Left forelimb (tissue), 1 donor: ENCODE results near the gene UNC13A.

ENCODE experiments used
- DNase-seq: peaks from one replicate; pipeline ENCODE4 v3.0.0-alpha.2; 2018; ENCODE audit warnings: low spot score

Gene UNC13A

GRCh38 chr19:17626456-17627015 lies 61.6 kb downstream of the UNC13A start:
- no peak for DNase-seq

GRCh38 chr19:17625980-17626379 lies 62.2 kb downstream of the UNC13A start:
- DNase-seq = no peak

DNA sequence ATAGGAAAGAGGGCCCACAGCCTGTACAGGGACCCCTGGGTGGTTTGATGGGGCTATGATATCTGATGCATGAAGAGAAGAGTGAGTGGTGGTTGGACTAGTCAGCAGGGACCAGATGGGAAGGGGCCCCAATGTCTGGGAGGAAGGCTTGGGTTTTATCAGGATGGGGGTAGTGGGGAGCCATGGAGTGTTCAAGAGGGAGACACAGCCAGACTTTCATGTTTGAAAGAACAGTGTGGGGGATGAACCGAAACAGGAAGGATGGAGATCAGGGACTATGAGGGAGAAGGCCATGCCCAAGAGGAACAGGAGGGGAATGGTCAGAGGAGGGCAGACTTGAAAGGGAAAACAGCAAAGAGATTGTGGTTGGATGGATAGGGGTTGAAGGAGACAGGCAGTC lies 63.1 kb downstream of the UNC13A start:
- no peak for DNase-seq

DNA sequence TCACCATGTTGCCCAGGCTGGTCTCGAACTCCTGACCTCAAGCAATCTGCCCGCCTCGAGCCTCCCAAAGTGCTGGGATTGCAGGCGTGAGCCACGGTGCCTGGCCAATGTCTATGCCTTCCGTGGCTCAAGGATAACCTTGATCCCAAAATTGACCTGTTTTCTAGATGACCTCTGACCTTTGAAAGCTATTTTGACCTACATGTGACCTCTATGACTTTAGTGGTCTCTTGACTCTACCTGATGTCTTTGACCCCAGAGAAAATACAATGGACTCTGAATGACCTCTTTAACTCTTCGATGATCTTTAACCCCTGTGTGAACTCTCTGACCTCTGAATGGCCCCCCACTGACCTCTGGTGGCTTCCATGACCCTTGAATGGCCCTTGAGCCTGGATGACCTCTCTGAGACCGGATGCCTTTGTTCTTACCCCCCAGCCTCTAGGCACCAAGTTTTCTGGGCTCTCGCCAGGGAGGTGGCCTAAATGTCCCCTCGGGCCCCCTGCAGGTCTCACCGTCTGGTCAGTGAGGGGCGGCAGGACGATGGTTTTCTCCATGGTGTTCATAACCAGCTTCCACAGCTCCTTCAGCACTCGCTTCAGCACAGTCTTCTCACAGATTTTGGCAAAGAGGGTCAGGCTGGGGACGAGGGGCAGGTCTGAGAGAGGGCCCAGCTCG lies 63.7 kb downstream of the UNC13A start:
- no peak for DNase-seq

DNA sequence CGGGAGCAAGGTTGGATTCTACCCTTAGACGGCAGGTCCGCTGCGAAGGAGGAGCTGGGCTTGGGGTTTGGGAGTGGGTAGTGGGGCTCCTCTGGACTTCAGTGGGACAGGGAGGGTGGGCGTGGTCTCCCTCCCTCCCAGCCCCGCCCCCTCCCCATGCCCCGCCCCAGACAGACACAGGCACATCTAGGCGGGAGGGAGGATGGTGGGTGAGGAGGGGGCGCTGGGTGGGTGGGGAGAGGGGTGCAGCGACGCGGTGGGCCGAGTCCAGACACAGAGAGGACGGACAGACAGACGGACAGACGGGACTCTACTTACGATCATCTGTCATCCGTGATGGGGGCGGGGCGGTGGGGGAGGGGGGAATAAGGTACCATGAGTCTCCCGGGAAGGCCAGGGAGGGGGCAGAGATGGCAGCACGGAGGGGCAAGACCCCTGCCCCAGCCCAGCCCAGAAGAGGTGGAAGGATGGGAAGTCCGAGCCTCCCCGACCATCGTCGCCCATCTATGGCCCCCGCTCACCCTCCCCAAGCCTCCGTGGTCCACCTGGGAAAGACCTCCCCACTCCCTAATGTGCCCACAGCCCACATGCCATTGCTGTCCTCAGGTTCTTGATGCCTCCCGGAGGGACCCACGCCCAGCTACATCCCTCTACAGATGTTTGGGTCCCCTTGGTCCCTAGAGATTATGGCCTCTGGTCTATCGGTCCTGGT lies 64.8 kb downstream of the UNC13A start:
- no peak for DNase-seq

DNA sequence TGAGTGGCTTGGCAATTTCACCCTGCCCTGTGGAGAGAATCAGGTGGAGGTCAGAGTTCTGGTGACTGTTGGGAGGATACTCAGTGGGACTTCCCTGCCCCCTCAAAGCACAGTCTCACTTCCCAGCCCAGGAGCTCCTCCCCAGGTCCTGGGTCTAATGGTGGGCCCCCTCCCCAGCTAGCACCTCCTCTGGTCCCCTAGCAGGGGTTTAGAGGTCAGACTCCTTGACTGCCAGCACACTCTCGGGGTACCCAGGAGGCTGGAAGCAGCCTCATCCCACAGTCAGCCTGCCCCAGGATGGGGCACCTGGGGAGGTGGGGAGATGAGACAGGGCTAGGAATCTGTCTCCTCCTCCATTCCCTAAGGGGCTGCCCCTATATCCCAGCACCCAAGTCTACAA lies 67.5 kb downstream of the UNC13A start:
- DNase-seq = no peak

- no peak for DNase-seq
Observed at GRCh38 chr19:17618936-17619335, 69.2 kb downstream of the UNC13A start.

DNA sequence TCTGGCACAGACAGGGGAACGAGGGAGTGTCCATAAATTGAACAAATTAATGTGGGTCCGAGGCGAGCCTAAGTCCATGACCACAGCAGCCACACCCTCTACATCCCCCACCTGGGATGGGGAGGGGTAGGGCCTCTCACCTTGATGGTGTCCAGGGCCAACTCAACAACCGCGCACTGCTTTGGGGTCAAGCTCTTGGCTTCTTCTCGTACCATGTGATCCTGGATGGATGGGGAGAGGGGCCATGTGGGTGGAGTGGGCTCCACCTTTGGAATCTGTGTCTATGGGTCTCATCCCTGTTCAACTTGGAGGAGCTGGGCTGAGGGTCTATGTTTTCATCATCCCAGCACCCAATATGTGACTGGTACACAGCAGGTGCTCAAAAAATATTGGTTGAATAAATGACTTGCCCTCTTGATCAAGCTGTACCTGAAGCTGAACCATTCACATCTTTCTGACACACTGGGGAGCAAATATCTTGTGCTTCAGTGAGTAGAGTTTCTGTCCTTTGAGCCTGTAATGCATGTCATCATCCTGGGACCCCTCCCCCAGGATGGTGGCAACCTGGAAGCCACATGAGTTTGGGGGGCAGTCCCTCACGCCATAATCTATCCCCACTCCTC lies 69.8 kb downstream of the UNC13A start:
- DNase-seq = no peak

- no peak for DNase-seq
Observed at GRCh38 chr19:17617807-17618192, 70.4 kb downstream of the UNC13A start.

DNA sequence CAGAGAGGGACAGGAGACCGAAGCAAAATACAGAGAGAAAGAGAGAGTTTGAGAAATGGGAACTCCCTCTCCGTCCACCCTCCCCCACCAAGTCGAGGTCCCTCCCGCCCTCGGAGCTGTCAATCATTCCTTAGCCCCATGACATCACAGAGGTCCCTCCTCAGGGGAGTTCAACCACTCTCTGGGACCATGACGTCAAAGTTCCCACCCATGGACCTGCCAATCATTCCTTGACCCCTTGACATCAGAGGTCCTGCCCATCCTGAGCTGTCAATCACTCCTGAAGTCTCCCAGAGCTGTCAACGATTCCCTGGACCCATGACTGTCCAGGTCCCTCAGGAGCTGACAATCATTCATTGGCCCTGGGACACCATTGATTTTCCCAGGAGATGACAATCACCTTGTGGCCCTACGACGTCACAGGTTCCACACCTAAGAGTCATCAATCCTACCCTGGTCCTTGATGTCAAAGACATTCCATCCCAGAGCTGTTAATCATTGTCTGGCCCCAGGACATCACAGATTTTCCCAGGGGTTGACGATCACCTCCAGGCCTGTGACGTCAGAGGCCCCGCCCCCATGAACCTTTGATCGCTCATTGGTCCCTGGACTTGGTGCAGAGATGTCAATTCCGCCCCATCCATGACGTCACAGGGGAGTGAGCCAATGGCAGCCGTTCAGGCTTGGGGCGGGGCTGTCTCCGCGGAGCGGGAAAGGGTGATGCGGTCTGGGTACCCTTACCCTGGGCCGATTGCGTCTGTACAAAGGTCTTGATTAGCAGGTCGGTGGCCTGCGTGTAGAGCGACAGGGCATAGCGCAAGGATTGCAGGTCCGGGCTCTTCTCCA lies 71.0 kb downstream of the UNC13A start:
- no peak for DNase-seq

DNA sequence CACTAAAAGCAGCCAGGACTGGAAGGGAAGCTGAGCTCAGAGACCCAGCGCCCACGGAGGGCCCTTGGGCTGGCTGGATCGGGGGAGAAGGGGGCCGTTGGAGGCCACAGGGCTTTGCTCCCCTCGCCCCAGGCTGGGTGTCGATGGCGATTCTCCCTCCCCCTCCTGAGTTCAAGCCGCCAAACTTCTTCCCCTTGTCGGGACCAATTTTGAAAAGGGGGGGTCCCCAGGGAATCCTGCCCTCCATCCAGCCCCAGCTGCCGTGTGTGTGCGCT lies 71.5 kb downstream of the UNC13A start:
- no peak for DNase-seq

GRCh38 chr19:17615889-17616685 lies 72.1 kb downstream of the UNC13A start:
- no peak for DNase-seq

DNA sequence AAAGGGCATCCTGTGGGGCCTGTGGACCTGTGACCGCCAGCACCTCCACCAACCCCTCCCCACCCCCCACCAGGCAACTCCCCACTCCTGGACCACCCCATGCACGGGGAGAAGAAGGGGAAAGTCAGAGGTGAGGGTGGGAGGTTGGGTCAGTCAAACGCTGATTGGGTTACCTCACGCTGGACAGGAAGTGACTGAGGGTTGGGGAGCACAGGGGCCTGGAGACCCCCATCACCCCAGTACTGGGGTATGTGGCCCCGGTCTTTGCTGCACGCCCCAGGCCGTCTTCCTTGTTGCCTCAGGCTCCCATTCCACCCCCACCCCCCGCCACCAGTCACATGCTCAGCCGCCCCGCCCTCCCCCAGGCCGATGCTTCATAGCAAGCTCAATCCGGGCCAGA lies 73.7 kb downstream of the UNC13A start:
- no peak for DNase-seq

DNA sequence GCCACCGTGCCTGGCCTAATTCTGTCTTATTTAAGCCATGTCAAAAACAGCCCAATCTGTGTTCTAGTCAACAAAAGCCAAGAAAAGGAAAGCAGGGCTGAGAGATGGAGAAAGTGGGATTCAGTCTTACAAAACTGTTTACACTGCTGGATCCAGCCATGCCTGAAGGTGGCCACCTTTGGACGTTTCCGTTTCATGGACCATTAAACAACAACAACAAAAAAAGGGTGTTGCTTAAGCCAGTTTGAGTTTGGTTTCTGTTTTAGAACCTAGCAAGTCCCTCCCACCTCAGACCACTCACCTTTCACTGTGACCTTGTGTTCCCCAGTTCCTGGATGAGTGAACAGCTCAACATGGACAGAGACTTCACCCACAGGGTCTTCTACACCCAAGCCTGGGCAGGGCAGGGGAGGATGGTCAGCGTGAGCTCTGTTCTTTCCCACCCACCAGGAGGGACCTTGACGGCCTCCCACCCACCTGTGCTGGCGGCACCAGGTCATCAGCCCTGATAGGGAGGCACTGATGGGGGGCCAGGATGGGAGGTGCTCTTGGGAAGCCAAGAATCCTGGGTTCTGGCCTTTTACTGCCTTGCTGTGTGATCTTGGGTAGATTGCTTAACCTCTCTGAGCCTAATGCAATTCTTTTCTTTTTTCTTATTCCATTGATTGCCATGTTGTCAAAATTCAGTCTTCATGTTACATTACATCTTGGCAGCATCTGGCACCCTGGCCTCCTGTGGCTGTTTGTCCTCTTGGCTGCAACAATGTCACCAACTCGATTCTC lies 76.5 kb downstream of the UNC13A start:
- DNase-seq = no peak

DNA sequence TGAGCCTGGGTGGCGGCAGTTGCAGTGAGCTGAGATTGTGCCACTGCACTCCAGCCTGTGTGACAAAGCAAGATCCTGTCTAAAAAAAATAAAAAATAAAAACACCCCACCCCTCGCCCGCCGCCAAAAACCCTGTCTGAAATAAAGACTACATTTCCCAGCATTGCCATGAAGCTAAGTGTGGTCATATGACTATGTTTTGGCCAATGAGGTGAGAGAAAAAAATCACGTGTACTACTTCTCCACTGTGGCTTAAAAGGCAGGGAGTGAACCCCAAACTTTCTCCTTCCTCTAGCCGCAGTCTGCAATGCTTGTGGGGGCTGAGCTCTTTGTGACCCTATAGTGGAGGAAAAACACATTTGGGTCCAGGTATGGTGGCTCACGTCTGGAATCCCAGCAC lies 77.8 kb downstream of the UNC13A start:
- no peak for DNase-seq

- DNase-seq = no peak
Observed at GRCh38 chr19:17607936-17608335, 80.2 kb downstream of the UNC13A start.

- DNase-seq = no peak
Observed at GRCh38 chr19:17606590-17607185, 81.5 kb downstream of the UNC13A start.

DNA sequence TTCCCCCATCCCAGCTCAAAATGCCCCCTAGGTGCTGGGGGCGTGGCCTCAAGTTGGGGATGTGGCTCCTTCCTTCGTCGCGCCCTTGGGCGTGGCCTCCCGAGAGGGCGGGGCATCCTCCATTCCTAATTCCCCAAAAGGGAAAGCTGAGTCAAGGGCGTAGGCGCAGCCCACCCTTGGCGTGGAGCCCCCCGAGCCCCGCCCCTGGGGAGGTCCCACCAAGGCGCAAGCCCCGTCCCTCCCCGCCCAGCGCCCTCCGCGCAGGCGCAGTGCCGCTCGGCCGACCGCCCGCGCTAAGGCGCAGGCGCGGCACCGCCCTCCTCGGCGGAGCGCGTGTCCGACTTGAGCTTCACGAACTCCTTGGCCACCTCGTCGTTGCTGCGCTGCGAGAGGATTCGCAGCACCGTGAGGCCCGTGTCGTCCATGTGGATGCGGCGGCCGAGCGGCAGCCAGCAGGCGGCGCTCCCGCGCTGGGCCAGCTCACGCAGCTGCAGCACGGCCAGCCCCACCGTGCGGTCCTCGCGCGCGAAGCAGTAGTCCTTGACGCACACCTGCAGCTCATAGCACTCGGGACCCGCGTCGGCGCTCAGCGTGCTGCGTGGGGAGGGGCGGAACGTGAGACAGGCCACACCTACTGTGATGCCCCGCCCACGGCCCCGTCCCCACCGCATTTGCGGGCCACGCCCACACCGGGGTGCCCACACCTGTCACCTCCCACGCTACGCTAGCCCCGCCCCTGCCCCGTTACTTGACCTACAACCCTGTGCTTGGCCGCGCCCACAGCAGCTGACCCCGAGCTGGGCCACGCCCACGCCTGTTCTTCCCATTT lies 82.2 kb downstream of the UNC13A start:
- peak; percentile 84 for DNase-seq

DNA sequence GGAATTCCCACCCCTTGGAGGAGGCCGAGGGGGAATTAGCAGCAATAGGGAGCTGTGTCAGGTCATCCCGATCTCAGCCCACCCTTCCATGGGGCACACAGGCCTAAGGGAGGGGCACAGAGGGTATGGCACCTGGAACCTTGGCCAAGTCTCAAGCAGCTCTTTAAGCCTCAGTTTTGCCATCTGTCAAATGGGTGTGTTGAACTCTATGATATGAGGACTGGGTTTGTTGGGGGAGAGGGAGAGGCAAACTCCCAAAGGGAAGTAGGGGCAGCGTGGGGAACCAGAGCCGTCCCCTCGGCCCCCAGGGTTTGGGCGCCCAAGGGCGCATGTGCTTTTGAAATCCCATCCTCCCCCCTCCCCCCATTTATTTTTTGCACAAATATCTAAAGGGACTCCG lies 83.0 kb downstream of the UNC13A start:
- no peak for DNase-seq
